Heart left ventricle (tissue), 13 donors: ENCODE measurements around the gene TNNI3.

Experiments used
- CTCF ChIP-seq, 12 donors: fragments of 200-600 bp; sonication (generic) in 4 of 12; IDR thresholded peaks; one replicate each; pipeline versions ENCODE4 v1.5.0 to v1.8.0; 2018 to 2022; ENCODE audit warnings: antibody characterized with exemption in 12 of 12, mild to moderate bottlenecking in 5 of 12
- POLR2A ChIP-seq, 2 donors: fragments of 450-650 bp; IDR thresholded peaks; one replicate each; pipeline ENCODE4 v1.6.1; 2017; ENCODE audit warnings: antibody characterized with exemption in 2 of 2, mild to moderate bottlenecking in 2 of 2, moderate library complexity in 2 of 2
- donor health status: ischemic (EF 13 %, LVEDD 7.1; RV severe dilation, severe dysfunction).
- donor health status: DM: no; HTN: yes; CAD: no.
- donor health status: DM: no; HTN: no; CAD: no.
- donor health status: ischemic (EF 25% LVEDD 6.9; RV normal size, moderate dysfunction).
- donor health status: ischemic (EF 25% LVEDD 5.7; RV mildly dilated, moderate dysfunction).
- donor health status: ischemic (EF 35%, LVEDD 5.7; RV mildly dilated, moderate dysfunction).
- donor health status: nonischemic (EF 11% LVEDD 7.7; RV severe dilation, severe dysfunction).
- donor health status: DM: yes; HTN: yes; CAD: no.
- donor health status: PGD.
- donor health status: ischemic (EF 29% LVEDD 5.4; RV normal size, mild dysfunction).
- donor health status: nonischemic (EF 23%, LVEDD 6.1; RV moderate dilation, normal function).

- TF ChIP-seq CTCF (IDR thresholded peaks at IDR 0.05) = no peak
- no peak for TF ChIP-seq POLR2A (IDR thresholded peaks at IDR 0.05)
Measured at GRCh38 chr19:55158423-55158822, 891 bp upstream of the TNNI3 start.
